ENCODE results near the gene FLT3. TPM values are rescaled to one million over a fixed set of nuclear protein-coding genes. Genes with fewer than 3 reads are reported as not detected.
A peak's percentile ranks its signal among the peaks of the same experiment; 100 is the strongest.

Gene FLT3
- total RNA-seq, 2 experiments from 2014 or later = 0.39 to 0.55 TPM

GRCh38 chr13:28043224-28043623, 57.2 kb downstream of the FLT3 start:
- TF ChIP-seq CTCF (IDR thresholded peaks at IDR 0.05) = no peak
- CTCF ChIA-PET = no interaction called here
- intact Hi-C loops (cut with DNase I, micrococcal nuclease) = no loop called here
- Mint-ChIP-seq H3K27me3 (peaks cover 16% of the 10 kb centered on the region), H3K9me3 (no peaks in the 10 kb centered on the region), H3K27ac (no peak overlapping the region), H3K4me1 (ENCODE audit: low read depth) (peaks cover 6% of the 10 kb centered on the region), H3K4me3 (no peak overlapping the region), H3K36me3 (ENCODE audit: low read depth) (no peaks in the 10 kb centered on the region)
- Histone ChIP-seq H3K27me3 (ENCODE audit: control insufficient read depth in 1 of 2, insufficient read depth in 2 of 2, low read length in 2 of 2) (no peaks in the 10 kb centered on the region), H3K4me3 (ENCODE audit: low read length) (no peak overlapping the region), H3K27ac (ENCODE audit: low read depth in 1 of 2, low read length in 2 of 2) (no peak overlapping the region), H3K4me1 (ENCODE audit: insufficient read depth, low read length) (no peaks in the 10 kb centered on the region), H3K36me3 (ENCODE audit: insufficient read depth, low read length) (no peaks in the 10 kb centered on the region), H3K9me3 (ENCODE audit: control insufficient read depth in 1 of 2, insufficient read depth in 1 of 2, low read length in 2 of 2) (no peaks in the 10 kb centered on the region)
- DNase-seq (peak in 1 of 14 experiments; percentile 16), ATAC-seq (ENCODE audit: poor library complexity) (no peak)
- POLR2A ChIA-PET = no interaction called here

GRCh38 chr13:28041501-28041900, 58.9 kb downstream of the FLT3 start:
- ChIA-PET POLR2A (no interaction called here), CTCF (no interaction called here)
- TF ChIP-seq CTCF (IDR thresholded peaks at IDR 0.05) = no peak
- Mint-ChIP-seq H3K27me3 (peaks cover 16% of the 10 kb centered on the region), H3K27ac (no peak overlapping the region), H3K36me3 (ENCODE audit: low read depth) (no peaks in the 10 kb centered on the region), H3K9me3 (no peaks in the 10 kb centered on the region), H3K4me3 (no peak overlapping the region), H3K4me1 (ENCODE audit: low read depth) (no peaks in the 10 kb centered on the region)
- DNase-seq (peak in 2 of 14 experiments; percentile 23 to 27), ATAC-seq (ENCODE audit: poor library complexity) (no peak)
- Histone ChIP-seq H3K4me1 (ENCODE audit: insufficient read depth, low read length) (no peaks in the 10 kb centered on the region), H3K36me3 (ENCODE audit: insufficient read depth, low read length) (no peaks in the 10 kb centered on the region), H3K4me3 (ENCODE audit: low read length) (no peak overlapping the region), H3K27ac (ENCODE audit: low read depth in 1 of 2, low read length in 2 of 2) (no peak overlapping the region), H3K27me3 (ENCODE audit: control insufficient read depth in 1 of 2, insufficient read depth in 2 of 2, low read length in 2 of 2) (no peaks in the 10 kb centered on the region), H3K9me3 (ENCODE audit: control insufficient read depth in 1 of 2, insufficient read depth in 1 of 2, low read length in 2 of 2) (no peaks in the 10 kb centered on the region)
- intact Hi-C loops (cut with DNase I, micrococcal nuclease) = no loop called here

GRCh38 chr13:28041031-28041461, 59.3 kb downstream of the FLT3 start:
- Mint-ChIP-seq H3K4me3 (no peak overlapping the region), H3K9me3 (no peaks in the 10 kb centered on the region), H3K27ac (no peak overlapping the region), H3K27me3 (peaks cover 16% of the 10 kb centered on the region), H3K36me3 (ENCODE audit: low read depth) (no peaks in the 10 kb centered on the region), H3K4me1 (ENCODE audit: low read depth) (no peaks in the 10 kb centered on the region)
- no peak for ATAC-seq (ENCODE audit: poor library complexity)
- Histone ChIP-seq H3K27me3 (ENCODE audit: control insufficient read depth in 1 of 2, insufficient read depth in 2 of 2, low read length in 2 of 2) (no peaks in the 10 kb centered on the region), H3K9me3 (ENCODE audit: control insufficient read depth in 1 of 2, insufficient read depth in 1 of 2, low read length in 2 of 2) (no peaks in the 10 kb centered on the region), H3K4me1 (ENCODE audit: insufficient read depth, low read length) (no peaks in the 10 kb centered on the region), H3K27ac (ENCODE audit: low read depth in 1 of 2, low read length in 2 of 2) (no peak overlapping the region), H3K36me3 (ENCODE audit: insufficient read depth, low read length) (no peaks in the 10 kb centered on the region), H3K4me3 (ENCODE audit: low read length) (no peak overlapping the region)
- POLR2A ChIA-PET = no interaction called here
- no peak for TF ChIP-seq CTCF (IDR thresholded peaks at IDR 0.05)
- intact Hi-C loops (cut with DNase I, micrococcal nuclease) = no loop called here
- CTCF ChIA-PET = no interaction called here
- no peak for DNase-seq

Measured in CD4-positive, alpha-beta T cell (primary cell).